Esophagus muscularis mucosa (tissue), 4 donors: ENCODE data around the gene CASQ2. TPM values are rescaled to one million over a fixed set of nuclear protein-coding genes. Genes with fewer than 3 reads are reported as not detected.

Source experiments
- DNase-seq: peaks from one replicate; pipeline ENCODE4 v3.0.0-alpha.2; 2017; ENCODE audit errors: extremely low spot score
- H3K27ac ChIP-seq, 4 donors: fragments of 200-600 bp; sonication (generic); replicated peaks in 1 of 4; 1 replicate in 3 of 4; 2 replicates in 1 of 4; pipeline ENCODE4 v1.5.1; 2016 to 2019; ENCODE audit warnings: mild to moderate bottlenecking in 1 of 4
- H3K27me3 ChIP-seq, 4 donors: fragments of 200-600 bp; sonication (generic); one replicate each; pipeline versions ENCODE4 v1.5.1 to v1.6.0; 2016 to 2019
- H3K36me3 ChIP-seq, 4 donors: fragments of 200-600 bp; sonication (generic); one replicate each; pipeline ENCODE4 v1.5.1; 2016 to 2019
- H3K4me1 ChIP-seq, 4 donors: fragments of 200-600 bp; sonication (generic); one replicate each; pipeline ENCODE4 v1.5.1; 2016 to 2019
- H3K4me3 ChIP-seq, 4 donors: fragments of 200-600 bp; sonication (generic); 1 replicate in 2 of 4; 2 replicates in 2 of 4; pipeline ENCODE4 v1.5.1; 2016 to 2019; ENCODE audit warnings: mild to moderate bottlenecking in 4 of 4, moderate library complexity in 1 of 4
- H3K9me3 ChIP-seq, 4 donors: fragments of 200-600 bp; sonication (generic); 1 replicate in 3 of 4; 2 replicates in 1 of 4; pipeline ENCODE4 v1.5.1; 2016 to 2019
- EP300 ChIP-seq: sonication (generic); formaldehyde crosslinking; IDR thresholded peaks from one replicate; pipeline ENCODE4 v1.6.1; 2017; ENCODE audit warnings: antibody characterized with exemption
- POLR2A ChIP-seq: fragments of 450-650 bp; IDR thresholded peaks from one replicate; pipeline ENCODE4 v1.6.1; 2017; ENCODE audit warnings: antibody characterized with exemption, moderate library complexity, mild to moderate bottlenecking, low read depth
- POLR2AphosphoS5 ChIP-seq, 2 donors: sonication (generic); formaldehyde crosslinking; IDR thresholded peaks; one replicate each; pipeline ENCODE4 v1.6.1; 2017; ENCODE audit warnings: antibody characterized with exemption in 2 of 2
- WGBS: methylation state at CpG from one replicate; pipeline ENCODE4 v1.1.5; 2018; 5-methylcytosine and 5-hydroxymethylcytosine counted together
- intact Hi-C: fragments of 100-400 bp; cut with DNase I; formaldehyde crosslinking; loops from one replicate; pipeline ENCODE4 v1.15.1; 2023
- total RNA-seq, 4 donors: library from RNA; depleted of rRNA; stranded (reverse); fragments of >200 nt; gene quantifications; one replicate each; pipeline versions ENCODE4 v1.1.0 to v1.2.1, GENCODE V29; 2016
- TF ChIP-seq, protein P1 (sequence below), 3 experiments: fragments of 200-600 bp in 2 of 3; fragments of 450-650 bp in 1 of 3; sonication (generic) in 2 of 3; IDR thresholded peaks; one replicate each; pipeline ENCODE4 v1.5.1; 2017 to 2019; ENCODE audit warnings: antibody characterized with exemption in 3 of 3, mild to moderate bottlenecking in 2 of 3, moderate library complexity in 1 of 3

CASQ2 gene
- total RNA-seq, 4 donors from 2014 or later, result 95.6 to 138 (median 108) TPM

GRCh38 chr1:115790846-115791245 lies 22.3 kb upstream of the CASQ2 start:
- intact Hi-C loops, result no loop called here
- Histone ChIP-seq H3K27ac (no peak overlapping the region), H3K36me3 (no peaks in the 10 kb centered on the region), H3K4me3 (no peak overlapping the region), H3K27me3 (peaks cover 0 to 19% (median under 1%) of the 10 kb centered on the region in 4 donors), H3K4me1 (no peaks in the 10 kb centered on the region), H3K9me3 (peaks cover 0 to 9% (median 5%) of the 10 kb centered on the region in 4 donors)
- 81% methylated on average over 5 of the region's 6 CpGs for WGBS
- no peak for DNase-seq
- TF ChIP-seq, protein P1, sequence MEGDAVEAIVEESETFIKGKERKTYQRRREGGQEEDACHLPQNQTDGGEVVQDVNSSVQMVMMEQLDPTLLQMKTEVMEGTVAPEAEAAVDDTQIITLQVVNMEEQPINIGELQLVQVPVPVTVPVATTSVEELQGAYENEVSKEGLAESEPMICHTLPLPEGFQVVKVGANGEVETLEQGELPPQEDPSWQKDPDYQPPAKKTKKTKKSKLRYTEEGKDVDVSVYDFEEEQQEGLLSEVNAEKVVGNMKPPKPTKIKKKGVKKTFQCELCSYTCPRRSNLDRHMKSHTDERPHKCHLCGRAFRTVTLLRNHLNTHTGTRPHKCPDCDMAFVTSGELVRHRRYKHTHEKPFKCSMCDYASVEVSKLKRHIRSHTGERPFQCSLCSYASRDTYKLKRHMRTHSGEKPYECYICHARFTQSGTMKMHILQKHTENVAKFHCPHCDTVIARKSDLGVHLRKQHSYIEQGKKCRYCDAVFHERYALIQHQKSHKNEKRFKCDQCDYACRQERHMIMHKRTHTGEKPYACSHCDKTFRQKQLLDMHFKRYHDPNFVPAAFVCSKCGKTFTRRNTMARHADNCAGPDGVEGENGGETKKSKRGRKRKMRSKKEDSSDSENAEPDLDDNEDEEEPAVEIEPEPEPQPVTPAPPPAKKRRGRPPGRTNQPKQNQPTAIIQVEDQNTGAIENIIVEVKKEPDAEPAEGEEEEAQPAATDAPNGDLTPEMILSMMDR (IDR thresholded peaks at IDR 0.05), result no peak
- TF ChIP-seq POLR2A (no peak), POLR2AphosphoS5 (IDR thresholded peaks at IDR 0.05) (no peak), EP300 (no peak)

- no peak for TF ChIP-seq POLR2A
- no peak for TF ChIP-seq POLR2AphosphoS5 (IDR thresholded peaks at IDR 0.05)
- no peaks in the 10 kb centered on the region for H3K36me3 ChIP-seq
- H3K27me3 ChIP-seq, result peaks cover 0 to 19% (median 0%) of the 10 kb centered on the region in 4 donors
- WGBS, result 47% methylated on average over 3 of the region's 3 CpGs
- intact Hi-C loops, result no loop called here
- H3K27ac ChIP-seq, result no peak overlapping the region
- H3K9me3 ChIP-seq, result peaks cover 0 to 9% (median 5%) of the 10 kb centered on the region in 4 donors
- no peak for DNase-seq
- no peaks in the 10 kb centered on the region for H3K4me1 ChIP-seq
- no peak overlapping the region for H3K4me3 ChIP-seq
Measured at GRCh38 chr1:115790356-115790755, 21.8 kb upstream of the CASQ2 start.

GRCh38 chr1:115783311-115783710 lies 14.8 kb upstream of the CASQ2 start:
- Histone ChIP-seq H3K4me1 (peaks cover 0 to 17% (median 9%) of the 10 kb centered on the region in 4 donors), H3K36me3 (no peaks in the 10 kb centered on the region), H3K4me3 (no peak overlapping the region), H3K27ac (peak overlapping the region in 1 of 4 donors; percentile 62), H3K27me3 (no peaks in the 10 kb centered on the region), H3K9me3 (peaks cover 0 to 9% (median 5%) of the 10 kb centered on the region in 4 donors)
- DNase-seq, result no peak
- TF ChIP-seq POLR2A (no peak), EP300 (no peak), POLR2AphosphoS5 (IDR thresholded peaks at IDR 0.05) (no peak)
- TF ChIP-seq, protein P1 (IDR thresholded peaks at IDR 0.05), result no peak
- intact Hi-C loops, result no loop called here

DNA sequence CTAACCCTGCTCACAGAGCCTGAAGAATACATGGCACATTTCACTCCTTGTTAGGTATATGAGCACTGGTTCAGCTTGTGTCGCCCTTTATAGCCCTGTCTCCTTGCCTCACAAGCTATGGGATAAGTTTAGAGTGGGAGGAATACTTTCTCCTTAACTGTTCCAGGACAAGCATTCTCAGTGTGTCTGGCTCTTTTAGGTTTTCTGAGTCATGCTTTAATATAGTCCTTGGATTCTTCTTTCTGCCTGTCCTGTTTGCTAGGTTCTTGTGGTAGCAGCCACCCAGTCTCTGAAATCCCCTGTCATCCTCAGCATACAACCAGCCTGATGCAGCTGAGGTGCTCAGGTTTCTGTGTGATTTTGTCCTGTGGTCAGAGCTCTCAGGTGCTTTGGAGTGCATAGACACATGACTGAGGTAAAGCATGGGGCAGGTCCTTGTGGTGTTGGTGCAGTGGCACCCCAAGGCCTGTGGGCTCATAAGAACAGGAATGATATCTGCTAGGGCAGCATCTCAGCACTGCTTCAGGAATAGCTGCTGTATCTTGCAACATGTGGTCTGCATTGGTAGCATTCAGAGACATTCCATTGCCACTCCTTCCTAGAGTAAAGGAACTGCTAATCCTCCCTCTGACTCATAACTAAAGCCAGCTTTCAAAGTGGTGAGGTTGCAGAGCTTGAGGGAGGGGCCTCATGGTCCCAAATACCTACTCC lies 14.2 kb upstream of the CASQ2 start:
- no peaks in the 10 kb centered on the region for H3K27me3 ChIP-seq
- peaks cover 0 to 9% (median 3%) of the 10 kb centered on the region in 4 donors for H3K9me3 ChIP-seq
- TF ChIP-seq, protein P1 (IDR thresholded peaks at IDR 0.05), result no peak
- TF ChIP-seq POLR2AphosphoS5 (IDR thresholded peaks at IDR 0.05), result peak; percentile 22 to 64
- TF ChIP-seq POLR2A, result no peak
- no peak for TF ChIP-seq EP300
- peaks cover 0 to 17% (median 9%) of the 10 kb centered on the region in 4 donors for H3K4me1 ChIP-seq
- intact Hi-C loops, result no loop called here
- H3K27ac ChIP-seq, result peak overlapping the region in 2 of 4 donors; percentile 46 to 62
- no peak overlapping the region for H3K4me3 ChIP-seq
- no peaks in the 10 kb centered on the region for H3K36me3 ChIP-seq
- DNase-seq, result peak; percentile 87
- WGBS, result 33% methylated on average over 1 of the region's 1 CpG

DNA sequence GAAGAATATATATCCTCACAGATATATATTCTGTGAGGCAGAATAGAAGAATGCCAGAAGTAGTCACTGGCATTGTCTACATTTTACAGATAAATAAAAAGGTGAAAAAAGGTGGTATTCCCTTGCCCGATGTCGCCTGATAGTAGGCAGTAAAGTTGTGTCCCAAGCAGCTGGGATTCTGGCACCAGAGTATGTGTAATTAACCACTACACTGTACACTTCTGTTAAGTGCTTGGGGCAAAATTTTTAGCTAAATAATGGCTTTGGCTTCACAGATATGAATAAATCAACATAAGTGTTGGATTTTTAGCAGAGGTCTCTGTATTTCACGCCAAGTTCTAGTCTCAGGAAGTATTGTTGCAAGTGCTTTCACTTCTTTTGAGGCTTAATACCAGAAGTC lies 13.3 kb upstream of the CASQ2 start:
- Histone ChIP-seq H3K4me1 (peaks cover 0 to 17% (median 9%) of the 10 kb centered on the region in 4 donors), H3K27me3 (no peaks in the 10 kb centered on the region), H3K4me3 (no peak overlapping the region), H3K9me3 (peaks cover 0 to 1% (median 0%) of the 10 kb centered on the region in 4 donors), H3K36me3 (no peaks in the 10 kb centered on the region), H3K27ac (no peak overlapping the region)
- 95% methylated on average over 3 of the region's 3 CpGs for WGBS
- intact Hi-C loops, result no loop called here
- no peak for TF ChIP-seq POLR2A
- TF ChIP-seq POLR2AphosphoS5 (IDR thresholded peaks at IDR 0.05), result no peak
- TF ChIP-seq, protein P1 (IDR thresholded peaks at IDR 0.05), result no peak
- TF ChIP-seq EP300, result no peak
- no peak for DNase-seq
